ENCODE data around the gene ZSCAN18.

Gene ZSCAN18

DNA sequence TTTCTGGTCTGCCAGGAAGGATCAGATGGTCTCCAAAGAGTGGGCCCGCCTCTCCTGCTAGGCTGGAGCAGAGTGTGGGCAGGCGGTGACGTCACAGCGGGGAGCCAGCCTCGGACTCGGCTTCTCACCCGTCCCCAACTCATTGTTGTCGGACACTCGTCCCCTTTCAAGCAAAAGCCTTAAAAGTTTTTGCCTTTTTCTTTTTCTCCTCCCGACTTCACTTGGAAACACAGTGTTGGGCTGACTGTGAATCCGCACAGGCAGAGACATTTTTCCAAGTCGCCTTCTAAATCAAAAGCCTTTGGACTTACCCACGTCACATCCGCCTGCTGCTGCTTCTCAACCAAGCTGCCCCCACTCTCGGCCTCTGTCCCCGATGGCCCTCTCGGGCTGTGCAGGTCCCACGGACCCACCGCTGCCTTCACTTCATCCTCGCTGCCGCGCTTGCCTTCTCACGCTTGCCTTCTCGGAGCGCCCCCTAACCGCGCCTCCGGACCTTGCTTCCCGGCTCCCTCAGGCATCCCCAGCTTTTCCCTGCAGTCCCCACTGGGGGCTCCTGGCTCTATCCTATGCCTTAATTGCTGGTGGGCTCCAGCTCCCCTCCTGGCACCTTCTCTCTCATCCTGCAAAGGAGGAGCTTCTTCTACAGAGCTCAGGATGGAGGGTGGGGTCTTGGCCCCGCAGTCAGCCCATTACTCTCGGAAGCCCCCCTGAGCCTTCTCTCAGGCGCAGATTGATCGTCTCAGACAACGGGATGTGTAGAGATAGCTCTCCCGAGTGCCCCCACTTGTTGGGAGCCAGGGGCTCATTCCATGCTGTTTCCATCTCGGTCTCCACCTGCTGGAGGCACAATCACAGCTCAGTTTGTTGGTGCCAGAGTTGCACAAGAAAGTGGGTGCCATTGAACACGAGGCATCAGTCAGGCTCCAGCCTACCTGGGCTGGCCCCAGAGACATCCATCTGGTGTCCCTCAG is 42.8 kb downstream of the ZSCAN18 start:
- no peaks in the 10 kb centered on the region for H3K4me1 ChIP-seq (ENCODE audit: insufficient read depth, poor library complexity, severe bottlenecking)
- DNase-seq (ENCODE audit: low spot score) (no peak), ATAC-seq (ENCODE audit: low read depth) (no peak)
- no peaks in the 10 kb centered on the region for H3K9me3 ChIP-seq (ENCODE audit: severe bottlenecking)
- no peak overlapping the region for H3K27ac ChIP-seq (ENCODE audit: poor library complexity, severe bottlenecking)
- H3K4me3 ChIP-seq (ENCODE audit: severe bottlenecking), result no peak overlapping the region
- TF ChIP-seq, protein P1, sequence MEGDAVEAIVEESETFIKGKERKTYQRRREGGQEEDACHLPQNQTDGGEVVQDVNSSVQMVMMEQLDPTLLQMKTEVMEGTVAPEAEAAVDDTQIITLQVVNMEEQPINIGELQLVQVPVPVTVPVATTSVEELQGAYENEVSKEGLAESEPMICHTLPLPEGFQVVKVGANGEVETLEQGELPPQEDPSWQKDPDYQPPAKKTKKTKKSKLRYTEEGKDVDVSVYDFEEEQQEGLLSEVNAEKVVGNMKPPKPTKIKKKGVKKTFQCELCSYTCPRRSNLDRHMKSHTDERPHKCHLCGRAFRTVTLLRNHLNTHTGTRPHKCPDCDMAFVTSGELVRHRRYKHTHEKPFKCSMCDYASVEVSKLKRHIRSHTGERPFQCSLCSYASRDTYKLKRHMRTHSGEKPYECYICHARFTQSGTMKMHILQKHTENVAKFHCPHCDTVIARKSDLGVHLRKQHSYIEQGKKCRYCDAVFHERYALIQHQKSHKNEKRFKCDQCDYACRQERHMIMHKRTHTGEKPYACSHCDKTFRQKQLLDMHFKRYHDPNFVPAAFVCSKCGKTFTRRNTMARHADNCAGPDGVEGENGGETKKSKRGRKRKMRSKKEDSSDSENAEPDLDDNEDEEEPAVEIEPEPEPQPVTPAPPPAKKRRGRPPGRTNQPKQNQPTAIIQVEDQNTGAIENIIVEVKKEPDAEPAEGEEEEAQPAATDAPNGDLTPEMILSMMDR (IDR thresholded peaks at IDR 0.05; ENCODE audit: poor library complexity, severe bottlenecking), result no peak
- no peaks in the 10 kb centered on the region for H3K36me3 ChIP-seq (ENCODE audit: low read depth)
- H3K27me3 ChIP-seq (ENCODE audit: insufficient read depth, poor library complexity, severe bottlenecking), result no peaks in the 10 kb centered on the region

- Histone ChIP-seq H3K4me3 (ENCODE audit: severe bottlenecking) (no peak overlapping the region), H3K27me3 (ENCODE audit: insufficient read depth, poor library complexity, severe bottlenecking) (no peaks in the 10 kb centered on the region), H3K27ac (ENCODE audit: poor library complexity, severe bottlenecking) (no peak overlapping the region), H3K9me3 (ENCODE audit: severe bottlenecking) (no peaks in the 10 kb centered on the region), H3K4me1 (ENCODE audit: insufficient read depth, poor library complexity, severe bottlenecking) (no peaks in the 10 kb centered on the region), H3K36me3 (ENCODE audit: low read depth) (no peaks in the 10 kb centered on the region)
- ATAC-seq (ENCODE audit: low read depth) (no peak), DNase-seq (ENCODE audit: low spot score) (no peak)
- TF ChIP-seq, protein P1 (IDR thresholded peaks at IDR 0.05; ENCODE audit: poor library complexity, severe bottlenecking), result no peak
Observed at GRCh38 chr19:58053480-58054156, 44.4 kb downstream of the ZSCAN18 start.

DNA sequence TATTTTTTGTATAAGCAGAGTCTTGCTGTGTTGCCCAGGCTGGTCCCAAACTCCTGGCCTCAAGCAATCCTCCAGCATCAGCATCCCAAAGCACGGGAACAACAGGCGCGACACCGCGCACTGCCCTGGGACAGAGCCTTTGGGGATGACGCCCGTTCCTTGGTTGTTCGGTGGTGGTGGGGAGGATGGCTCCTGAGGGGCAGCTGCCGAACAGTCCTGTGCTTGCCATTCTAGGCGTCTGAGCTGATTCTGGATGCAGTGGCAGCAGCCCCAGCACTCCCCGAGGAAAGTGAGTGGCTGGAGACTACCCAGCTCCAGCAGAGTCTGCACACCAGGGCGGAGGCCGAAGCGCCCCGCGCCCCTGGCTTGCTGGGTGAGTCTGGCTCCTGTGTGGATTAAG is 45.8 kb downstream of the ZSCAN18 start:
- DNase-seq (ENCODE audit: low spot score) (no peak), ATAC-seq (ENCODE audit: low read depth) (no peak)
- TF ChIP-seq, protein P1 (IDR thresholded peaks at IDR 0.05; ENCODE audit: poor library complexity, severe bottlenecking), result no peak
- H3K4me3 ChIP-seq (ENCODE audit: severe bottlenecking), result no peak overlapping the region
- H3K27ac ChIP-seq (ENCODE audit: poor library complexity, severe bottlenecking), result no peak overlapping the region
- H3K9me3 ChIP-seq (ENCODE audit: severe bottlenecking), result no peaks in the 10 kb centered on the region
- H3K4me1 ChIP-seq (ENCODE audit: insufficient read depth, poor library complexity, severe bottlenecking), result no peaks in the 10 kb centered on the region
- H3K36me3 ChIP-seq (ENCODE audit: low read depth), result no peaks in the 10 kb centered on the region
- H3K27me3 ChIP-seq (ENCODE audit: insufficient read depth, poor library complexity, severe bottlenecking), result no peaks in the 10 kb centered on the region

DNA sequence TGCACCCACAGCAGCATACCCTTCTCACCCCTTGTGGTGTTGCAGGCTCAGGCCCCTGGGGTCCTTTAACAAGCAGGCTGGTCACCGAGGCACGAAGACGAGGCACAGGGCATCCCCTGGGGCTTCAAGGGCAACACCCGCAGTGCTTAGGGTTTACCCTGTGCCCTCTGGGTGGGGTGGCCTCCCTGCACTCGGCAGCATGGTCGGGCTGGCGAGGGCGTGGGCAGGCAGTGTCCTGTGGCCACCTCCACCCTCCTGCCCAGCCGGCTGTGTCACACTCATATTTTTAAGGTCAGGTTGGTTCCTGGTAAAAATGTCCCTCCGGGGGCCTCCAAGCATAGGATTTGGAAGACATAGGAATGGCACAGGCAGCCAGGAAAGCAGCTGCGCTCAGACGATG is 50.4 kb downstream of the ZSCAN18 start:
- ATAC-seq (ENCODE audit: low read depth), result no peak
- no peak overlapping the region for H3K27ac ChIP-seq (ENCODE audit: poor library complexity, severe bottlenecking)
- TF ChIP-seq, protein P1 (IDR thresholded peaks at IDR 0.05; ENCODE audit: poor library complexity, severe bottlenecking), result no peak
- no peaks in the 10 kb centered on the region for H3K4me1 ChIP-seq (ENCODE audit: insufficient read depth, poor library complexity, severe bottlenecking)
- H3K27me3 ChIP-seq (ENCODE audit: insufficient read depth, poor library complexity, severe bottlenecking), result no peaks in the 10 kb centered on the region
- no peaks in the 10 kb centered on the region for H3K36me3 ChIP-seq (ENCODE audit: low read depth)
- H3K4me3 ChIP-seq (ENCODE audit: severe bottlenecking), result no peak overlapping the region
- DNase-seq (ENCODE audit: low spot score), result no peak
- peaks cover 3% of the 10 kb centered on the region for H3K9me3 ChIP-seq (ENCODE audit: severe bottlenecking)

Measured in RWPE2 (cell line).